HG03571 (cell line): Measurements from ENCODE around the gene TFCP2L1.

ENCODE experiments used
- ATAC-seq: cut with Tn5 transposase; IDR thresholded peaks from one replicate; pipeline ENCODE4 v1.9.1; 2021; ENCODE audit not compliant: unreplicated experiment

TFCP2L1 gene

GRCh38 chr2:121179467-121179866 is 105.5 kb downstream of the TFCP2L1 start:
- ATAC-seq: no peak

- ATAC-seq: no peak
Measured at GRCh38 chr2:121178730-121179129, 106.3 kb downstream of the TFCP2L1 start.

- no peak for ATAC-seq
Measured at GRCh38 chr2:121177896-121178295, 107.1 kb downstream of the TFCP2L1 start.

- ATAC-seq: no peak
Measured at GRCh38 chr2:121175326-121175725, 109.7 kb downstream of the TFCP2L1 start.

- no peak for ATAC-seq
Measured at GRCh38 chr2:121173806-121174205, 111.2 kb downstream of the TFCP2L1 start.

GRCh38 chr2:121173112-121173511 is 111.9 kb downstream of the TFCP2L1 start:
- no peak for ATAC-seq

GRCh38 chr2:121172456-121172855 is 112.5 kb downstream of the TFCP2L1 start:
- no peak for ATAC-seq

- no peak for ATAC-seq
Measured at GRCh38 chr2:121171625-121172119, 113.3 kb downstream of the TFCP2L1 start.

- no peak for ATAC-seq
Measured at GRCh38 chr2:121170577-121170976, 114.4 kb downstream of the TFCP2L1 start.

- ATAC-seq: no peak
Measured at GRCh38 chr2:121167411-121167810, 117.6 kb downstream of the TFCP2L1 start.
